IPS-15b (cell line): ENCODE measurements around the gene C20orf144.
"Not testable (repeated sequence)": the region's sequence is repeated elsewhere in the genome, so short reads cannot be mapped to it uniquely, and the experiment has no call there.

Source experiments
- H3K27me3 ChIP-seq: one replicate; pipeline ENCODE4 v1.6.1; 2013; ENCODE audit warnings: low read length; ENCODE audit not compliant: control insufficient read depth, insufficient read depth
- H3K36me3 ChIP-seq: one replicate; pipeline ENCODE4 v1.6.1; 2013; ENCODE audit warnings: low read length; ENCODE audit not compliant: control insufficient read depth, insufficient read depth
- H3K4me1 ChIP-seq: one replicate; pipeline ENCODE4 v1.6.1; 2013; ENCODE audit warnings: mild to moderate bottlenecking, low read length; ENCODE audit not compliant: control insufficient read depth, insufficient read depth
- H3K4me3 ChIP-seq: one replicate; pipeline ENCODE4 v1.5.1; 2013; ENCODE audit warnings: low read depth, low read length
- H3K9ac ChIP-seq: one replicate; pipeline ENCODE4 v1.6.1; 2013; ENCODE audit warnings: low read depth, mild to moderate bottlenecking, low read length
- H3K9me3 ChIP-seq: one replicate; pipeline ENCODE4 v1.6.1; 2013; ENCODE audit warnings: mild to moderate bottlenecking, low read length; ENCODE audit not compliant: control insufficient read depth, insufficient read depth

The C20orf144 gene

DNA sequence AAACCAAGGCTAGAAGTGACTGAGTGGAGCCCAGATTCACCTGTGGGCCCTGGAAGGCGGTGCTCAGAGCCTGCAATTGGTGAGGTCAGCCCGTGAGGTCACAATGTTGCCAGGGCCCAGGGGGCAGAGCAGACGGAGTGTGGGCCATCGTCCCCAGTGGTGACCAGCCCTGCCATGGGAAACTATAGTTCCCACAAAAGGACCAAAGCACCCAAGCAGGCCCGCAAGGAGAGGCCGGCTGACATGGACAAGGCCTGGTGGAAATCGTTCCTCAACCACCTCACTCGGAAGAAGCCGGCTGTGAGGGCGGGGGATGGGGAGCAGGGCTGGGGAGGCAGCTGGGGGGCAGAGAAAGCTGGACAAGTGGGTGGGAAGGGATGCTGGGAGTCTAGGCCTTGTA lies at the start of gene C20orf144:
Gene C20orf144, plus strand, starts transcription at position 156 of the 400 bp plus-strand sequence. Its CDS starts 19 bp downstream, at position 175.
- Histone ChIP-seq H3K36me3 (peaks cover 11% of the 10 kb centered on the region), H3K9me3 (no peaks in the 10 kb centered on the region), H3K4me3 (peak within 1 kb of the TSS; percentile 94), H3K4me1 (peaks cover 6% of the 10 kb centered on the region), H3K27me3 (no peaks in the 10 kb centered on the region), H3K9ac (peak within 1 kb of the TSS; percentile 83)

DNA sequence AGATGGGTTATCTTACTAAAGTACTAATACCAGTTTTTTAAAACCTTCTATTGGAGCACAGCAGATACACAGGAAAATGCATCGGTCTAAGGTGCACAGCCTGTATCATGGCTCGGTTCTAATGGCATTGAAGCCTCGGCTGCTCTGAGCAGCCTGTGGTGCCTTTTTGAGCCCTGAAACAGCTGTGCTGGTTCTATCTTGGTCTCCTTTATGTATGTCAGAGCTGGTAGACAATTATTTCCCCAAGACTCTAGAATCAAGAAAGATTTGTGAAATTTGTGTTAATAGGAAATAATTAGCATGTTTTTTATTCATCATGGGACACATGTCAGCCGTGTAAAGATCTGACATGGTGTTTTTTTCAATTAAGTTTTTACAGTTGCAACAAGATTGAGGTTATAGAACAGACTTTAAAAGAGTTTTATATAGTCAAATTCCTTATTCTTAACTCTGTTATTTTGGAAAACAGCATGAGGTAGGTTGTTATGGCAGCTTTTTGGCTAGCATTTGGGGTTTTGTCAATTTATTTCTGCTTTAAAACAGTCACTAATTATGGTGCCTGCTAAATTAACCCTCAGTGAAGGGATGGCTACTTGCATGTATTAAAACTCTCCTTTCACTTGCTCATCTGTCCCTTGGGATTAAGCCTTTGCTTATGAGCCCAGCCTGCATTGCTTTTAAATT lies 40.3 kb upstream of the C20orf144 start:
- Histone ChIP-seq H3K27me3 (no peaks in the 10 kb centered on the region), H3K9me3 (no peaks in the 10 kb centered on the region), H3K36me3 (peaks cover 12% of the 10 kb centered on the region), H3K4me1 (no peaks in the 10 kb centered on the region), H3K4me3 (no peak overlapping the region), H3K9ac (no peak overlapping the region)

DNA sequence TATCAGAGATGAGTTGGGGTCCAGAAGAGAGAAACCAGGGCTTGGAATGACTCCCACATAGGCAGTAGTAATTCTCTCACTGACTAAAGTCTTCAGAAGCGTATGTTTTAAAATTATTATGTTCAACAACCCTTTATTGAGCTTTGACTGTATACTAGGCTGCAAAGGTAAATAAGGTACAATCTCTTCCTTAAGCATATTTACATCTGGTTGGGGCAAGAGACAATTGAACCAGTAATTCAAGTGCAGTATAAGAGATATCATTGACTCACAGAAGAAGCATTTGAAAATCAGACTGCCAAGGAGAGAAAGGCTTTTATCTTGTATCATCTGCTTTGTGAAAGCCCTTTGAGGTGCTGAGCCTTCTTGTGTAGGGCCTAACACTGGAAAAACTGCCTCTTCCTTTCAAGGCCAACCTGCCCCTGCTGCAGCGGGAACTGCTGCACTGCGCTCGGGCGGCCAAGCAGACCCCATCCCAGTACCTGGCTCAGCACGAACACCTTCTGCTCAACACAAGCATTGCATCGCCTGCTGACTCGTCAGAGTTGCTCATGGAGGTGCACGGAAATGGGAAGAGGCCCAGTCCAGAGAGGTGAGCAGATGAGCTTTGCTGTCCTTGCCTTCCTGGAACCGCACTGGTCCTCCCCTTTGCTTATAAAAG lies 39.3 kb upstream of the C20orf144 start:
- Histone ChIP-seq H3K27me3 (no peaks in the 10 kb centered on the region), H3K9me3 (no peaks in the 10 kb centered on the region), H3K9ac (no peak overlapping the region), H3K36me3 (peaks cover 15% of the 10 kb centered on the region), H3K4me3 (no peak overlapping the region), H3K4me1 (no peaks in the 10 kb centered on the region)

DNA sequence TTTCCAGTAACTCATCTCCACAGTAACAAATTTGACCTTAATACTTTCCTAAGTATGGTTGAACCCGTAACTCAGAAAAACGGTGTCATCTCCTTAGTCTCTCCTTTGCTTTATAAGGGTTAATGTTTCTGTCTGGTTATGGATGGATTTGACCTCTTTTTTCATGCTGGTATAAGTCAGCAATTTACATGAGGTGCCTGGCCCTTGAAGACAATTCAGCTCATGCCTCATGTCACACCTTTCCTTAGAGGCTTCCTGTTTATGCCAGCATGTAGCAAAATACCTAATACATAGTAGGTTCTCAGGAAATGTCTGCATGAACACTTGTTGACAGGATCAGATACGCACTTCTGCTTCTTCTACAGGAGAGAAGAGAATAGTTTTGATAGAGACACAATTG lies 37.7 kb upstream of the C20orf144 start:
- no peak overlapping the region for H3K9ac ChIP-seq
- H3K4me1 ChIP-seq, result no peaks in the 10 kb centered on the region
- no peak overlapping the region for H3K4me3 ChIP-seq
- H3K9me3 ChIP-seq, result no peaks in the 10 kb centered on the region
- no peaks in the 10 kb centered on the region for H3K27me3 ChIP-seq
- peaks cover 18% of the 10 kb centered on the region for H3K36me3 ChIP-seq

DNA sequence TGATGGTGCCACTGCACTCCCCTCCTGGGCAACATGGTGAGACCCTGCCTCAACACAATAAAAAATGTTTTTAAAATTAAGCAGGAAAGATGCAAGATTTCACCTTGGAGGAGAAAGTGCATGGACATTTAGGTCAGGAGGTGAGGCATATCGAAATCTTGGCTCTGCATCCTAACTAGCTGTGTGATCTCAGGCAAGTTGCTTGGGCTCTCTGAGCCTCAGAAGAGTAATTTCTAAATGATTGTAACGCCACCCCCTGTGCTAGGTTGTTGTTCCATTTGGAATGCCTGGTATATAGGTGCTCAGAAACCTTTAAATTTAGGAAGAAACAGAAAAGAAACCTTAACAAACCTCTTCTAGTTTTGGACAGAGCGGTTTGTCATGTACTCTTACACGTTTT lies 35.9 kb upstream of the C20orf144 start:
- H3K4me1 ChIP-seq, result no peaks in the 10 kb centered on the region
- no peak overlapping the region for H3K4me3 ChIP-seq
- H3K9ac ChIP-seq, result no peak overlapping the region
- peaks cover 26% of the 10 kb centered on the region for H3K36me3 ChIP-seq
- no peaks in the 10 kb centered on the region for H3K27me3 ChIP-seq
- H3K9me3 ChIP-seq, result no peaks in the 10 kb centered on the region

DNA sequence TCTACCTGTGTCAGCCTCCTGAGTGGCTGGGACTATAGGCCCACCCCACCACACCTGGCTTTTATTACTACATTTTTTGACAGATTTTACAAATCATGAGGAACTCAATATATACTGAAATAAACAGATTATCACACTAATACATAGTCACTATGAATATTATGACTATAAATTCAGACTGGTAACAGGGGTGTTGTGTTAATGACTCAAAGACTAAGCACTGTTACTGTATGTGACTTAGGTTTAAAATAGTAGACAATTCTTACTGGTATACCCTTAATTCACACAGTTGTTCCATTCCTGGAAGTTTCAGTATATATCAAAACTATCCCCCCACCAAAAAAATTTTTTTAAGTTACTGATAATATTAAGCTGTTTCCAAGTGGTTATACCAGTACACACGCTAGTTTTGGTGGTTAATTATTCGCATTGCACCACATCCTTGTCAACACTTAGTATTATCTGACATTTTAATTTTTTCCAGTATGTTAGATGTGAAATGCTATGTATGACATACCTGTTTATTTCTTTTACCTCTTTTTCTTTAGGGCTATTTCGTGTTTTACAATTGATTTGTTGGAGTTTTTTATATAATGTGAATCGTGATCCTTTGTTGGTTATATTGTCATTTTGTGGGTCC lies 34.4 kb upstream of the C20orf144 start:
- H3K9ac ChIP-seq, result no peak overlapping the region
- H3K27me3 ChIP-seq, result no peaks in the 10 kb centered on the region
- peaks cover 29% of the 10 kb centered on the region for H3K36me3 ChIP-seq
- H3K9me3 ChIP-seq, result no peaks in the 10 kb centered on the region
- H3K4me1 ChIP-seq, result no peaks in the 10 kb centered on the region
- no peak overlapping the region for H3K4me3 ChIP-seq

DNA sequence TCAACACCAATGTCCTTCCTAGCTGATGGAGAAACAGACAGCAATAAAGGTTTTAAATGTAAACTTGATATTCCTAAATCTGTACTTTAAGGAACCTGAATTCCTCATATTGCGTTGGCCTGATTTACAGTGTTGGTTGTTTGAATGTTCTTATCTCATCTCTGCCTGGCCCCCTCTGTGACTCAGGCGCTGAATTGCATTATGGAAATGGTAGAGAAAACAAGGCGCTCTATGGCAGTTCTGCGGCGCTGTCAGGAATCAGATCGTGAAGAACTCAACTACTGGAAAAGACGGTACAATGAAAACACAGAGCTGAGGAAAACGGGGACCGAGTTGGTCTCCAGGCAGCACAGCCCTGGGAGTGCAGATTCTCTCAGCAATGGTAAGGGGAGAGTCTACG lies 32.6 kb upstream of the C20orf144 start:
- Histone ChIP-seq H3K9me3 (no peaks in the 10 kb centered on the region), H3K27me3 (no peaks in the 10 kb centered on the region), H3K36me3 (peaks cover 21% of the 10 kb centered on the region), H3K4me3 (no peak overlapping the region), H3K4me1 (no peaks in the 10 kb centered on the region), H3K9ac (no peak overlapping the region)

DNA sequence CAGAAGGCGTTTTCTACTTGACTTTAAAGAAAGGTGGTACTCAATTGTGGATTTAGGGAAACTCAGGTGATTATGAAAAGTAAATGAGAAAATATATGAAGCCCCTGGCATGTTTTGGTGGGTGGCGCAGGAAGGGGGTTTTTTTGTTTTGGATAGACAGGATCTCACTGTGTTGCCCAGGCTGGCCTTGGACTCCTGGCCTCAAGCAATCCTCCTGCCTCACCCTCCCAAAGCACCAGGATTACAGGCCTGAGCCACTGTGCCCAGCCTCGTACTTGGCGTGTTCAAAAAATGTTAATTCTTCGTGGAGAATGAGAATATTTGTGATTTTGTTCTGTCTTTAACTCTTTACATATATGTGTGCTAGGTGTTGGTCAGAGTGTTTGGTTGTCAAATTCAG lies 32.1 kb upstream of the C20orf144 start:
- no peaks in the 10 kb centered on the region for H3K4me1 ChIP-seq
- H3K27me3 ChIP-seq, result no peaks in the 10 kb centered on the region
- no peak overlapping the region for H3K9ac ChIP-seq
- H3K9me3 ChIP-seq, result no peaks in the 10 kb centered on the region
- H3K36me3 ChIP-seq, result peaks cover 17% of the 10 kb centered on the region
- no peak overlapping the region for H3K4me3 ChIP-seq

DNA sequence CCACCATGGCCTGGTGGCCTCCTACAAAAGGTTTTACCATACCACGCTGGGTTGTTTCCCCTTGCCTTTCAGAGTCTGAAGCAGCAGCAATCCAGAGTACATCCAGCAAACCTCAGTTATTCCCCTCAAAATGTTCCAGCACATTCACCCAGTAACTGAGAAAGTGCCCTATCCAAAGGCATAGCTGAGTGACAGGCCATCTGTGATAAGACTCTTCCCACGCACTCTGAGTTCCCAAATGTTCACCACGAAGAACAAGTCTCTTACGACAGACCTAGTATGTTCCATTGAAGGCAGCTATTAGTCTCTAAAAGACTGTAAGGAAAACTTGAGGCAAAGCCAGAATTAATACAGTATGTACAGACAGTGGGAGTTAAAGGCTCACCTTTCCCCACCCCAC lies 31.6 kb upstream of the C20orf144 start:
- H3K36me3 ChIP-seq, result peaks cover 17% of the 10 kb centered on the region
- no peaks in the 10 kb centered on the region for H3K27me3 ChIP-seq
- no peak overlapping the region for H3K9ac ChIP-seq
- H3K9me3 ChIP-seq, result no peaks in the 10 kb centered on the region
- H3K4me3 ChIP-seq, result no peak overlapping the region
- no peaks in the 10 kb centered on the region for H3K4me1 ChIP-seq

DNA sequence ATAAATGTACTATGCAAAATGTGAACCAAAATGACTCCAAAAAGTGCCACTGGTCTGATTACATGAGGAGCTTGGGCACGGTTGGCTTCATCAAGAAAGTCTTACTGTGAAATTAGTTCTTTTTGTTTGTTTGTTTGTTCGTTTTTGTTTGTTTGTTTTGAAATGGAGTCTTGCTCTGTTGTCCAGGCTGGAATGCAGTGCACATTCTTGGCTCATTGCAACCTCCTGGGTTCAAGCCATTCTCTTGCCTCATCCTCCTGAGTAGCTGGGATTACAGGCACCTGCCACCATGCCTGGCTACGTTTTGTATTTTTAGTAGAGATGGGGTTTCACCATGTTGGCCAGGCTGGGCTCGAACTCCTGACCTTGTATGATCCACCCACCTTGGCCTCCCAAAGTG lies 30.2 kb upstream of the C20orf144 start:
- H3K4me3 ChIP-seq, H3K27me3 ChIP-seq, H3K9ac ChIP-seq, H3K9me3 ChIP-seq, H3K4me1 ChIP-seq: not testable (repeated sequence)
- H3K36me3 ChIP-seq, result peaks cover 22% of the 10 kb centered on the region

DNA sequence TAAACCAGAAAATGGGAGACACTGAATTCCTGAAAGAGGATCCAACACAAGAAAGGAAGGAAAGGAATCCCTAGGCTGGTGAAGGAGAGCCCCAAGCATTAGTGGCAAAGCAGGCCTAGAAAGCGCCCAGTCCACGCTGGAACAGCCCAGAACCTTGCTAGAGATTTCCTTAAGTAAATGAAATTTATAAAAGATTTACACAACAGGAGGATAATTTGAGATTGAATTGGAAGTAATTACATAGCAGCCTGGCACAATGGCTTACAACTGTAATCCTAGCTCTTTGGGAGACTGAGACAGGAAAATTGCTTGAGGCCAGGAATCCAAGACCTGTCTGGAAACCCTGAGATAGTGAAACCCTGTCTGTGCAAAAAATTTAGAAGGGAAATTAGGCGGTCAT lies 26.8 kb upstream of the C20orf144 start:
- Histone ChIP-seq H3K4me3 (no peak overlapping the region), H3K27me3 (no peaks in the 10 kb centered on the region), H3K9ac (no peak overlapping the region), H3K4me1 (no peaks in the 10 kb centered on the region), H3K9me3 (no peaks in the 10 kb centered on the region), H3K36me3 (peaks cover 21% of the 10 kb centered on the region)

DNA sequence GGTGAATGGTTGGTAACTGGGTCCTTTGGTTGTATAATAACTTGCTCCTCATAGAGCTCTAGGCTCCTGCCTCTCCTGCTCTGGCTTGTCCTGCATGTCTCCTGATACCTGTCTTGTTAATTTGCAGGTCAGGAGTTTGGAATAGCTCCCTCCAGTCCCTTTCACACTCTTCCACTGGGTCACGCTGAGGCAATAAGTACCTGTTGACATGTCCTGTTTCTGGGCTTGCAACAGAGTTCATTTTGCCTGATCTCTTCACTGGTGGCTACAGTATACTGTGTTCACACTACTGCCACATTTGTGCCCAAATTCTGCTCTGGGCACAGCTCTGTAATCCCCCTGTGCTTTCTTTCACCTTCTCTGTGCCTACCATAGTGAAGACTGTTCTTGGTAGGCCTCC lies 25.4 kb upstream of the C20orf144 start:
- Histone ChIP-seq H3K9me3 (no peaks in the 10 kb centered on the region), H3K4me3 (no peak overlapping the region), H3K36me3 (peaks cover 20% of the 10 kb centered on the region), H3K4me1 (no peaks in the 10 kb centered on the region), H3K9ac (no peak overlapping the region), H3K27me3 (no peaks in the 10 kb centered on the region)
